22Rv1 (cell line): ENCODE results near the gene MARCHF10.

Experiments
- H3K27ac ChIP-seq: fragments of 450-650 bp; 2 replicates; pipeline ENCODE4 v1.5.1; 2017
- ZFX ChIP-seq: fragments of 450-650 bp; IDR thresholded peaks from 2 replicates; pipeline ENCODE4 v1.6.1; 2017; ENCODE audit warnings: antibody characterized with exemption, borderline replicate concordance
- TF ChIP-seq, protein P1 (sequence below): fragments of 450-650 bp; IDR thresholded peaks from 2 replicates; pipeline ENCODE4 v1.5.1; 2017; ENCODE audit warnings: mild to moderate bottlenecking

Gene MARCHF10

DNA sequence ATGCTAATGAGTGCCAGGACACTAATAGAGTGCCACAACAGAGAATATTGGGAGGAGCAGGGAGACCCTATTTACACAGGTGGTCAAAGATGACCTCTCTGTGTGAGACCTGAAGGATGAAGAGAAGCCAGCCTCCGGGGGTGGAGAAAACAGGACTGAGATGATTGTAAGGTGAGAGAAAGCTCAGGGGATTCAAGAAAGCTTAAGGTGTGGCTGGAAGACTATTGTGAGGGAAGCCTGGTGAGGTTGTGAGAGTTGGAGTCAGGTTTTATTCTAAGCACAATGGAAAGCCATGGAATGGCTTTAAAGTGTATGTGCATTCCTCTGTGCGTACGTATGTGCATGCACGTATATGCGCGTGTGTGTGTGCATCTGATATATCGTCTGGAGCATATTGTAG, 10.4 kb upstream of the MARCHF10 start:
- no peak for TF ChIP-seq ZFX
- TF ChIP-seq, protein P1, sequence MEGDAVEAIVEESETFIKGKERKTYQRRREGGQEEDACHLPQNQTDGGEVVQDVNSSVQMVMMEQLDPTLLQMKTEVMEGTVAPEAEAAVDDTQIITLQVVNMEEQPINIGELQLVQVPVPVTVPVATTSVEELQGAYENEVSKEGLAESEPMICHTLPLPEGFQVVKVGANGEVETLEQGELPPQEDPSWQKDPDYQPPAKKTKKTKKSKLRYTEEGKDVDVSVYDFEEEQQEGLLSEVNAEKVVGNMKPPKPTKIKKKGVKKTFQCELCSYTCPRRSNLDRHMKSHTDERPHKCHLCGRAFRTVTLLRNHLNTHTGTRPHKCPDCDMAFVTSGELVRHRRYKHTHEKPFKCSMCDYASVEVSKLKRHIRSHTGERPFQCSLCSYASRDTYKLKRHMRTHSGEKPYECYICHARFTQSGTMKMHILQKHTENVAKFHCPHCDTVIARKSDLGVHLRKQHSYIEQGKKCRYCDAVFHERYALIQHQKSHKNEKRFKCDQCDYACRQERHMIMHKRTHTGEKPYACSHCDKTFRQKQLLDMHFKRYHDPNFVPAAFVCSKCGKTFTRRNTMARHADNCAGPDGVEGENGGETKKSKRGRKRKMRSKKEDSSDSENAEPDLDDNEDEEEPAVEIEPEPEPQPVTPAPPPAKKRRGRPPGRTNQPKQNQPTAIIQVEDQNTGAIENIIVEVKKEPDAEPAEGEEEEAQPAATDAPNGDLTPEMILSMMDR: no peak
- H3K27ac ChIP-seq: no peak overlapping the region

DNA sequence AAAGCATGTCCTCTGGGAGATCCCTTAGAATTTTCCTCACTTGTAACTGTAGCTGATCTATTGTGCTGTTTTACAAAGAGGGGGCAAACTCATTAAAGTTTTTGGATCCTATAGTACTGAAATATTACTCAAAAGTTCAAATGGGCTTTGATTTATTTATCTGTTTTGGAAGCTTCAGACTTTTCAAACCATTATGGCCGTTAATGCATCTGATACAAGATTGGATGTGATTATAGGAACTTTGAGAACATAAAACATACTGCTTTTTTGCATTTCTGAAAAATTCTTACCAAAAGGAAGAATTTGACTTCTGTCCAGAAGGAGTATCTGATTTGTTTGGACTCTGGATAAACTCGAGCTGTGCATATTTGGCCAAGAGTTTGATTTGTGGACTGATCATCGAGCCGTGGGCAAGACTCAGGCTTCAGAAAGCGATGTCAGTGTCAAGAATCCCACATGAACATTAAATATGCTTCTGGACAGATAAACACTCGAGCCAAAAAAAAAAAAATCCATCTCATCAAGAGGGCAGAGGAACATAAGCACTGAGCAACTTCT, 8.2 kb upstream of the MARCHF10 start:
- H3K27ac ChIP-seq: no peak overlapping the region

DNA sequence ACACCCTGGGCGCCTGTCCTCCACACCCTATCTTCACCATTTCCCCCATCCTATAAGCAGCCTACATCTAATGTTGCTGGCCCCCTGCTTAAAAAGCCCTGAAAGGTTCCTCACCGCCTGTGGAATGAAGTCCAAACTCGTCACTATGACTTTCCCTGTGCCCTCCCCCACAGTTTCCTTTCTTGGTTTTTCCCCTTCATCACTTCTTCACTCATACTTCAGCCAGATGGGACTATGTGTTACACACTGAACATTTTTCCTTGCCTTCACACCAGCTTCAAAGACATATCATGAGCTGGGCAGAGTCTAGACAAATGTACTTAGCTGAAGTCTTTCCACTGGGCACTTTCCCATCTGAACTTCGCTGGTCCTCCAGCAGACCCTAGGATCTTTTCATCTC, 1.5 kb upstream of the MARCHF10 start:
- no peak for TF ChIP-seq ZFX
- TF ChIP-seq, protein P1: no peak
- no peak overlapping the region for H3K27ac ChIP-seq

More for the DNA sequence above, 8.2 kb upstream of the MARCHF10 start:
- no peak for TF ChIP-seq ZFX
- TF ChIP-seq, protein P1: no peak

DNA sequence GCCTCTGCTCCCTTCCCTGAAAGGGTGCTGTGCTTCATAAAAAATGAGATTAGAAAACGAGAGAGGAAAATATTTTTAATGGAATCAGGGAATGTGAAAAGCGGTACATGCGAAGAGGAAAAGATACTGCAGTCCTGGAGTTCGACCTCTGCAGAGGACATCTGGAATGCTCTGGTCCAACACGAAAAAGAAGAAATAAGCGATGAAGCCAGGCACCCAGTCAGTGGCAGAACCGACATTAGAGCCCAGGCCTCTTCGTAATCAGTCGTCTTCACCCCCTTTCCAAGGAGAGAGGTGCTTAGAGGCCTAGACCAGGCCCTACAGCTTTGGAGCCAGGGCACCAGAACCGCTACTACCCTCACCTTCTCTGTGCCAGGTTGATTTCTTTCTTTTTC, 459 bp upstream of the MARCHF10 start:
- TF ChIP-seq, protein P1: no peak
- no peak for TF ChIP-seq ZFX
- no peak overlapping the region for H3K27ac ChIP-seq

DNA sequence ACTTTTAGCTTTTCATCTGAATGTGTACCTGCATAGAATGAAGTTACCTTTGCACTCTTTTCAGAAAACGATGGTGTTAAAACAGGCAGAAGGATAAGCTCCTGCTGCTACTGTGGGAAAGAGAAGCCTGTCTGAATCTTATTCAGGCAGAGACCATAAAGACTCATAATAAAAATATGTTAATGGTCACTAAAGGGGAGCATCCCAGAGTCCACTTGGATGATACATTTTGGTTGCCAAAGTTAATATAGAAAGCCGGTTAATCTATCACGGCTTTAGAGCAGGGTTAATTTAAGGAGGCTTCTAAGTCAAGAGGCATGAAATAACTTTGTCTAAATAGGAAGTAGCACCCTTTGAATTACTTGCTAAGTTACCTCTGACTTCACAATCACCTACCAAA, 2.9 kb downstream of the MARCHF10 start:
- TF ChIP-seq ZFX: no peak
- TF ChIP-seq, protein P1: no peak
- H3K27ac ChIP-seq: no peak overlapping the region

DNA sequence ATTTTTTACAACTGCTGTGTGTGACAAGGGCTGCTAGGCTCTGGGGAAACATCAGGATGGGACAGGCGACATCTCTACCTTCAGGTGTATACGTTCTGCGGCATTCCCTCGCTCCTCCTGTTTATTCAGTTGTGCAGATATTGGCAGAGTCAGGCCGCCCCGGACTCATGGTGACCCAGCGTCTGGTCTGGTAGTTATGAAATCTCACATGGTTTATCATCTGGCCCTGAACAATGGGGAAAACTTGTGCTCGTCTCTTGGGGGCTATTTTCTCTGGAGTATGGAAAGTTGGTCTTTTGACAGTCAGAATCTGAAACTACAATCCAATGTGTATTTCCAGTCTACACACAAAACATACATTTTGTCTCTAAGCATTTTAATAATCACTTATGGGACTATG, 3.3 kb downstream of the MARCHF10 start:
- no peak overlapping the region for H3K27ac ChIP-seq
- TF ChIP-seq, protein P1: no peak
- TF ChIP-seq ZFX: no peak

DNA sequence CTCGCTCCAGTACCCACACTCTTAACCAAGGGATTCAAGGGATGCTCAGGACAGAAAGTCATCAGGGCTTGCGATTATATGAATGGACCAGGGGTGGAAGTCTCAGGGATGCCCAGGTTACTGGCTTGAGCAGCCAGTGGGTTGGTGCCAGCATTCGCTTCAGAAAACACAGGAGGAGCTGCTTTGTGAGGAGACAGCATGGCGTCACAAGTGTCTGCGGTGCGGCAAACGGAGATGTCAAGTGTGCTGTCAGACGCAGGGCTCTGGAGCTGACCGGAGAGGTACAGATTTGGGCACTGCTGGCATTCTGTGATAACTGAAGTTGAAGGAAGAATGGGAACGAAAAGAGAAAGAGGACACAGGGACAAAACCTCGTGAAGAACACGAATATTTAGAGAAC, 4.1 kb downstream of the MARCHF10 start:
- H3K27ac ChIP-seq: no peak overlapping the region
- TF ChIP-seq ZFX: no peak
- TF ChIP-seq, protein P1: no peak
